ENCODE results near the gene GASK1B.

DNA sequence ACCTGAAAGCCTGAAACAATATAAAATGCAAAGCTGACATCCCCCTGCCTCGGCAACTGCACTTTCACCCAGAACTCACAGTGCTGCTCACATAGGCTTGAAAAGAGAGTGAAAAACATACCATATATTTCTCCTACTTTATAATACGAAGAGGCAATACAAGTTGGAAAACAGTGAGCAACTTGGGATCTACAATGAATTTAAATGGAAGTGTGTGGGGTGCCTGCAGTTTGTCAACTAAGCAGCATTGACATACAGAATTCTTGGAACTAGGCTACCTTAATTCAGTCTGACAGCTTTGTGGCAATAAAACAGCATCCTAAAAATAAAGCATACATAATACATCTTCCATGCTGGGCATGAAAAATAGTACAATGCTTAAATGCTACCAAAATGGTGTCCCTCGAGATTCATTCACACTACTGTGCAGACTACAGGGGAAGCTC lies 8.0 kb downstream of the GASK1B start:
- TF ChIP-seq, protein P1, sequence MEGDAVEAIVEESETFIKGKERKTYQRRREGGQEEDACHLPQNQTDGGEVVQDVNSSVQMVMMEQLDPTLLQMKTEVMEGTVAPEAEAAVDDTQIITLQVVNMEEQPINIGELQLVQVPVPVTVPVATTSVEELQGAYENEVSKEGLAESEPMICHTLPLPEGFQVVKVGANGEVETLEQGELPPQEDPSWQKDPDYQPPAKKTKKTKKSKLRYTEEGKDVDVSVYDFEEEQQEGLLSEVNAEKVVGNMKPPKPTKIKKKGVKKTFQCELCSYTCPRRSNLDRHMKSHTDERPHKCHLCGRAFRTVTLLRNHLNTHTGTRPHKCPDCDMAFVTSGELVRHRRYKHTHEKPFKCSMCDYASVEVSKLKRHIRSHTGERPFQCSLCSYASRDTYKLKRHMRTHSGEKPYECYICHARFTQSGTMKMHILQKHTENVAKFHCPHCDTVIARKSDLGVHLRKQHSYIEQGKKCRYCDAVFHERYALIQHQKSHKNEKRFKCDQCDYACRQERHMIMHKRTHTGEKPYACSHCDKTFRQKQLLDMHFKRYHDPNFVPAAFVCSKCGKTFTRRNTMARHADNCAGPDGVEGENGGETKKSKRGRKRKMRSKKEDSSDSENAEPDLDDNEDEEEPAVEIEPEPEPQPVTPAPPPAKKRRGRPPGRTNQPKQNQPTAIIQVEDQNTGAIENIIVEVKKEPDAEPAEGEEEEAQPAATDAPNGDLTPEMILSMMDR (conservative IDR thresholded peaks at IDR 0.05; ENCODE audit: low read depth, low read length): no peak
- TF ChIP-seq, protein P2, sequence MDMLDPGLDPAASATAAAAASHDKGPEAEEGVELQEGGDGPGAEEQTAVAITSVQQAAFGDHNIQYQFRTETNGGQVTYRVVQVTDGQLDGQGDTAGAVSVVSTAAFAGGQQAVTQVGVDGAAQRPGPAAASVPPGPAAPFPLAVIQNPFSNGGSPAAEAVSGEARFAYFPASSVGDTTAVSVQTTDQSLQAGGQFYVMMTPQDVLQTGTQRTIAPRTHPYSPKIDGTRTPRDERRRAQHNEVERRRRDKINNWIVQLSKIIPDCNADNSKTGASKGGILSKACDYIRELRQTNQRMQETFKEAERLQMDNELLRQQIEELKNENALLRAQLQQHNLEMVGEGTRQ (IDR thresholded peaks at IDR 0.05; ENCODE audit: low read depth, low read length): no peak
- TF ChIP-seq MAFK (IDR thresholded peaks at IDR 0.05; ENCODE audit: low read depth, low read length) (no peak), RAD21 (IDR thresholded peaks at IDR 0.05; ENCODE audit: low read length) (no peak), CEBPB (IDR thresholded peaks at IDR 0.05; ENCODE audit: low read depth, low read length) (no peak), FOS (IDR thresholded peaks at IDR 0.05; ENCODE audit: low read depth, low read length) (no peak), RFX5 (IDR thresholded peaks at IDR 0.05; ENCODE audit: low read depth, low read length) (no peak), SMC3 (IDR thresholded peaks at IDR 0.05; ENCODE audit: low read depth, low read length) (no peak), POLR2A (IDR thresholded peaks at IDR 0.05; ENCODE audit: low read depth, low read length) (no peak), NFE2L2 (IDR thresholded peaks at IDR 0.05; ENCODE audit: low read depth, low read length) (no peak), MXI1 (IDR thresholded peaks at IDR 0.05; ENCODE audit: borderline replicate concordance, low read depth, low read length) (no peak), MAZ (IDR thresholded peaks at IDR 0.05; ENCODE audit: borderline replicate concordance, low read depth, low read length) (no peak), CHD1 (IDR thresholded peaks at IDR 0.05; ENCODE audit: low read depth, low read length) (no peak)
- TF ChIP-seq, protein P3, sequence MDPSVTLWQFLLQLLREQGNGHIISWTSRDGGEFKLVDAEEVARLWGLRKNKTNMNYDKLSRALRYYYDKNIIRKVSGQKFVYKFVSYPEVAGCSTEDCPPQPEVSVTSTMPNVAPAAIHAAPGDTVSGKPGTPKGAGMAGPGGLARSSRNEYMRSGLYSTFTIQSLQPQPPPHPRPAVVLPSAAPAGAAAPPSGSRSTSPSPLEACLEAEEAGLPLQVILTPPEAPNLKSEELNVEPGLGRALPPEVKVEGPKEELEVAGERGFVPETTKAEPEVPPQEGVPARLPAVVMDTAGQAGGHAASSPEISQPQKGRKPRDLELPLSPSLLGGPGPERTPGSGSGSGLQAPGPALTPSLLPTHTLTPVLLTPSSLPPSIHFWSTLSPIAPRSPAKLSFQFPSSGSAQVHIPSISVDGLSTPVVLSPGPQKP (IDR thresholded peaks at IDR 0.05; ENCODE audit: borderline replicate concordance, low read depth, low read length): no peak
